IPS-18a (cell line): ENCODE data around the gene CELF5.
"Not testable (repeated sequence)": the region's sequence is repeated elsewhere in the genome, so short reads cannot be mapped to it uniquely, and the experiment has no call there.

Source experiments
- H3K27ac ChIP-seq: one replicate; pipeline ENCODE4 v1.5.1; 2013; ENCODE audit warnings: low read length
- H3K27me3 ChIP-seq: one replicate; pipeline ENCODE4 v1.6.1; 2013; ENCODE audit warnings: mild to moderate bottlenecking, low read length; ENCODE audit not compliant: control insufficient read depth, insufficient read depth
- H3K36me3 ChIP-seq: one replicate; pipeline ENCODE4 v1.6.1; 2013; ENCODE audit warnings: low read depth, low read length; ENCODE audit not compliant: control insufficient read depth
- H3K4me1 ChIP-seq: one replicate; pipeline ENCODE4 v1.6.1; 2013; ENCODE audit warnings: low read depth, low read length; ENCODE audit not compliant: control insufficient read depth
- H3K4me3 ChIP-seq: one replicate; pipeline ENCODE4 v1.5.1; 2013; ENCODE audit warnings: low read length
- H3K9ac ChIP-seq: one replicate; pipeline ENCODE4 v1.6.1; 2013; ENCODE audit warnings: mild to moderate bottlenecking, low read length, moderate library complexity
- H3K9me3 ChIP-seq: one replicate; pipeline ENCODE4 v1.6.1; 2013; ENCODE audit warnings: low read depth, low read length; ENCODE audit not compliant: control insufficient read depth

The CELF5 gene

DNA sequence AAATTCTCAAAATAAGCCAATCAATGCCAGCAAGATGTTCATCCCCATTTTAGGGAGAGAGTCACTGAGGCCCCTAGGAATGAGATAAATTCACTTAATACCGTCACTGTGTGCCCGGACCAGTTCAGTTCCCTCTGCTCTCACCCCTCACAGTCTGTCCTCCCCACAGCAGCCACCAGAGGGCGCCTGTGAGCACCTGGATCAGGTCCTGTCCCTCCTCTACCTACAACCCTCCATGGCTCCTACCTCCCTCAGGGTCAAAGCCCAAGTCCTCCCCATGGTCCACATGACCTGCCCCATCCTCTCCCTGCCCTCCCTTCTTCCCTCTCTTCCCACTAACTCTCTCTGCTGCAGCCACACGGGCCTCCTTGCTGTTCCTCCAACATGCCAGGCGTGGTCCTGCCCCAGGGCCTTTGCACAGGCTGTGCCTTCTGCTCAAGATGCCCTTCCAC, 100.0 kb downstream of the CELF5 start:
- no peaks in the 10 kb centered on the region for H3K36me3 ChIP-seq
- no peak overlapping the region for H3K9ac ChIP-seq
- H3K4me1 ChIP-seq: no peaks in the 10 kb centered on the region
- H3K4me3 ChIP-seq: no peak overlapping the region
- peaks cover 9% of the 10 kb centered on the region for H3K27me3 ChIP-seq
- H3K9me3 ChIP-seq: no peaks in the 10 kb centered on the region
- no peak overlapping the region for H3K27ac ChIP-seq

DNA sequence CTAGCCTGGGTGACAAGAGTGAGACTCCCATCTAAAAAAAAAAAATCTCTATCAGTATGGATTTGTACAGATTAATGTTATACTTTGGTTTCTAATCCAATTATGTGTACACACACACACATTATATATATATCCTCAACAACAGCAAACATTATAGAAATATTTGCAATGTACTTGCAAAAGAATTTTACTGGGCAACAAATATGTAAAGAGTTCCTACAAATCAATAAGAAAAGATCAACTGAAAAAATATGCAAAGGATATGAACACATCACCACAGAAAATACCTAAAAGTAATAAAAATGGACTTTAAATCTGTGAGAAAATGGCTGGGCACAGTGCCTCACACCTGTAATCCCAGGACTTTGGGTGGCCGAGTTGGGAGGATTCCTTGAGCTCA, 101.0 kb downstream of the CELF5 start:
- H3K9ac ChIP-seq: no peak overlapping the region
- H3K36me3 ChIP-seq: no peaks in the 10 kb centered on the region
- no peak overlapping the region for H3K27ac ChIP-seq
- H3K27me3 ChIP-seq: peaks cover 9% of the 10 kb centered on the region
- no peaks in the 10 kb centered on the region for H3K4me1 ChIP-seq
- H3K9me3 ChIP-seq: no peaks in the 10 kb centered on the region
- no peak overlapping the region for H3K4me3 ChIP-seq

DNA sequence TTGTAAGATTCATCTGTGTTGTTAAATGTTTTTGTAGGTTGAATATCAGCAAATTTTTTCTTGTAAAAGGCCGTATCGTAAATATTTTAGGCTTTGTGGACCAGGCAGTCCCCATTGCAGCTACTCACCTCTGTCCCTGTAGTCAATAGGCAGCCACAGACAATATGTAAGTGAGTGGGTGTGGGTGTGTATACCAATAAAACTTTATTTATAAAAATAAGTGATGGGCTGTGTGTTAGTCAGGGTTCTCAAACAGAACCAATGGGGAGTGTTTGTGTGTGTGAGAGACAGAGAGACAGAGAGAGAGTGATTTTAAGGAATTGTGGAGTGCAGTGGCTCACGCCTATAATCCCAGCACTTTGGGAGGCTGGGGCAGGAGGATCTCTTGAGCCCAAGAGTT, 104.3 kb downstream of the CELF5 start:
- H3K9me3 ChIP-seq: no peaks in the 10 kb centered on the region
- H3K36me3 ChIP-seq: no peaks in the 10 kb centered on the region
- no peak overlapping the region for H3K27ac ChIP-seq
- peaks cover 4% of the 10 kb centered on the region for H3K27me3 ChIP-seq
- no peak overlapping the region for H3K4me3 ChIP-seq
- no peaks in the 10 kb centered on the region for H3K4me1 ChIP-seq
- no peak overlapping the region for H3K9ac ChIP-seq

- Histone ChIP-seq H3K27ac (no peak overlapping the region), H3K27me3 (peaks cover 7% of the 10 kb centered on the region), H3K9ac (no peak overlapping the region), H3K36me3 (no peaks in the 10 kb centered on the region), H3K9me3 (no peaks in the 10 kb centered on the region), H3K4me1 (no peaks in the 10 kb centered on the region), H3K4me3 (no peak overlapping the region)
Measured at GRCh38 chr19:3330047-3330446, 105.6 kb downstream of the CELF5 start.

DNA sequence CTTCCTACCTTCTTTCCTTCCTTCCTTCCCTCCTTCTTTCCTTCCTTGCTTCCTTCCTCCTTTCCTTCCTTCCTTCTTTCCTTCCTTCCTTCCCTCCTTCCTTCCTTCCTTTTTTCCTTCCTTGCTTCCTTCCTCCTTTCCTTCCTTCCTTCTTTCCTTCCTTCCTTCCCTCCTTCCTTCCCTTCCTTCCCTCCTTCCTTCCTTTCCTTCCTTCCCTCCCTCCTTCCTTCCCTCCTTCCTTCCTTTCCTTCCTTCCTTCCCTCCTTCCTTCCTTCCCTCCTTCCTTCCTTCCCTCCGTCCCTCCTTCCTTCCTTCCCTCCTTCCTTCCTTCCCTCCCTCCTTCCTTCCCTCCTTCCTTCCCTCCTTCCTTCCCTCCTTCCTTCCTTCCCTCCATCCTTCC, 107.8 kb downstream of the CELF5 start:
- H3K4me1 ChIP-seq, H3K27ac ChIP-seq, H3K9ac ChIP-seq, H3K36me3 ChIP-seq, H3K4me3 ChIP-seq, H3K9me3 ChIP-seq: not testable (repeated sequence)
- peaks cover 12% of the 10 kb centered on the region for H3K27me3 ChIP-seq

GRCh38 chr19:3333020-3333583, 108.6 kb downstream of the CELF5 start:
- Histone ChIP-seq H3K27me3 (peaks cover 12% of the 10 kb centered on the region), H3K27ac (no peak overlapping the region), H3K4me3 (no peak overlapping the region), H3K9ac (no peak overlapping the region), H3K9me3 (no peaks in the 10 kb centered on the region), H3K4me1 (no peaks in the 10 kb centered on the region), H3K36me3 (no peaks in the 10 kb centered on the region)

- peaks cover 9% of the 10 kb centered on the region for H3K27me3 ChIP-seq
- no peak overlapping the region for H3K9ac ChIP-seq
- H3K4me3 ChIP-seq: no peak overlapping the region
- H3K9me3 ChIP-seq: no peaks in the 10 kb centered on the region
- H3K27ac ChIP-seq: no peak overlapping the region
- H3K36me3 ChIP-seq: no peaks in the 10 kb centered on the region
- H3K4me1 ChIP-seq: no peaks in the 10 kb centered on the region
Measured at GRCh38 chr19:3333662-3334061, 109.2 kb downstream of the CELF5 start.

- H3K9ac ChIP-seq, H3K27ac ChIP-seq: not testable (repeated sequence)
Measured at GRCh38 chr19:3334749-3335430, 110.4 kb downstream of the CELF5 start.

DNA sequence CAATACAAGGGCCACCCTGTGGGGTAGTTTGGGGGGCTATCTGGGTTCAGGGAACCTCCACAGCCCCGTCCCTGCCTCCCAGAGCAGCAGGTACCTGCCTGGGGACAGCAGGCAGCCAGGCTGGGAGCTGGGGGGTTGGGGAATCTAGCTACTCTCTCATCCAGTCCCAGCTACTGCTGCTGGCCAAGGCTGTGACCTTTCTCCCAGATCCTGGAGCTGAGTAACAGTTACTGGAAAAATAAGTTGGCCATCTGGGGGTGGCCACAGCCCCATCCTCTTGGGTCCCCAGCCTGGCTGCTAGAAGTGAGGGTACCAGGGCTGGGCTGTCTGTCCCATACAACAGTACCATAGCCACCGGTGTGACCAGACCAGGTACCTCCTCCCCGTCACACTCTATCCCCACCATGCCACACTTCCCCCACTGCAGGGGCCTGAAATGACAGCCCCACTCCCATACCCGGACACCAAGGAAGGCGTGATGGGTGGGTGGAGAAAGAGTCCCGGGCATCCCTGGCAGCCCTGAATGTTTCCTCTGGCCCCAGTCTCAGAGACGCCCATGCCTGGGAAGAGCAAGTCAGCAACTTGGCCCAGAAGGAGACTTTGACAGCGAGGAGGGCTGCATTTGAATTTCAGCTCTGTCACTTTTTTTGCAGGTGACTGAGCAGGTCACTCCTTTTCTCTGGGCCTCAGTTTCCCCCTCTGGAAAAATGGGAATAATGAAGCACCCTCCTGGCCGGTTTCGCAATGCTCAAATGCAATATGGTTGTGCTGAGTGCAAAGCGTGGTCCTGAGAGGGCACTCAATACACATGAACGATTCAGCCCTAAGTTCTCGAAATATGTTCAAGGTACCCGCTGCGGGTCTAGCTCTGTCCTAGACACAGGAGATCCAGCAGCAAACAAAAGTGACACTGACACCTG, 111.2 kb downstream of the CELF5 start:
- H3K27ac ChIP-seq: no peak overlapping the region
- H3K36me3 ChIP-seq: no peaks in the 10 kb centered on the region
- H3K4me3 ChIP-seq: no peak overlapping the region
- no peaks in the 10 kb centered on the region for H3K4me1 ChIP-seq
- no peak overlapping the region for H3K9ac ChIP-seq
- peaks cover 9% of the 10 kb centered on the region for H3K27me3 ChIP-seq
- H3K9me3 ChIP-seq: no peaks in the 10 kb centered on the region

More at GRCh38 chr19:3334749-3335430, 110.4 kb downstream of the CELF5 start:
- H3K27me3 ChIP-seq, H3K4me1 ChIP-seq, H3K9me3 ChIP-seq, H3K36me3 ChIP-seq, H3K4me3 ChIP-seq: not testable (repeated sequence)

GRCh38 chr19:3336351-3336679, 111.9 kb downstream of the CELF5 start:
- Histone ChIP-seq H3K27me3 (peaks cover 9% of the 10 kb centered on the region), H3K9ac (no peak overlapping the region), H3K9me3 (no peaks in the 10 kb centered on the region), H3K4me1 (no peaks in the 10 kb centered on the region), H3K27ac (no peak overlapping the region), H3K36me3 (no peaks in the 10 kb centered on the region), H3K4me3 (no peak overlapping the region)

DNA sequence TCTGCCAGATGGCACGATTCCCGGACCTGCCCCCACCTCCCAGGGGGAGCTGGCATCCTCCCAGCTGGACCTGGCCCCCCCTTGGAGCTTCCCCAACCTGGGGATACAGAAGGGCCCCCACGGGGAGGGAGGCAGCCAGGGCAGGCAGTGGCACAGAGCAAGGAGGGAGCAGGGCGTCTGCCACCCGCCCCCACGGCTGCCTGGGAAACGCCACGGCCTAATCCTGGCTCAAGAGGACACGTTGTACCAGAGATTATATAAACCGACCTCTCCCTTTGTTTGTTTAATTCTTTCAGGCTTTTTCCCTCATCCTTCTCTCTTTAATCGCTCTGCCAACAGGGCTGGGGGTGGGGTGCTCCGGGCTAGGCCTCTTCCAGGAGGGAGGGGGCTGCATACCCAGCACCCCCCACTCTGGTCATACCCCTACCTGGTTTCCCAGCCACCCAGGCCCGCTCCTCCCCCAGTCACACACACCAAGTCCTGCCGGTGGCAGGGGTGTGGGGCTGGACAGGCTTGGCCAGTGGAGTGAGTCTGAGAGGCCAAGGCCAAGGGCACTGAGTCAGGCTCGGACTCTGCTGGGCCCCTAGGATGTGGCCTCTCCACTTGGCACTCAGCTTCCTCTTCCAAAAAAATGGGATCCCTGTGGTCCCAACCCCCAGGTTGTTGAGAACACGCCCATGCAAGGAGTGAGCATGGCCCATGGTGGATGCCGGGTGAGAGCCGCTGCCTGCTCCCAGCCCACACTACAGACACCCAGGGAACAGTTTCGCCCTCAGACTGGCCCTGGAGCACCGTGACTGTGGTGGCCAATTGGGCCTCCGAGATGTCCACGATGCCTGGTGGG, 112.4 kb downstream of the CELF5 start:
- no peaks in the 10 kb centered on the region for H3K36me3 ChIP-seq
- H3K4me1 ChIP-seq: no peaks in the 10 kb centered on the region
- peaks cover 9% of the 10 kb centered on the region for H3K27me3 ChIP-seq
- no peak overlapping the region for H3K4me3 ChIP-seq
- H3K9ac ChIP-seq: no peak overlapping the region
- H3K9me3 ChIP-seq: no peaks in the 10 kb centered on the region
- no peak overlapping the region for H3K27ac ChIP-seq
